Ramos (cell line): ENCODE data around the gene NCK2.

Experiments used
- in situ Hi-C: fragments of 300-500 bp; cut with MboI; formaldehyde crosslinking; loops from one replicate; pipeline ENCODE4 v1.14.3; 2022; ENCODE audit warnings: low sequenced_read_pairs; ENCODE audit not compliant: unreplicated experiment

Gene NCK2

GRCh38 chr2:105839793-105840192 lies 95.1 kb downstream of the NCK2 start:
- in situ Hi-C loops, result no loop called here

GRCh38 chr2:105840933-105841332 lies 96.2 kb downstream of the NCK2 start:
- in situ Hi-C loops, result no loop called here

GRCh38 chr2:105841551-105841950 lies 96.8 kb downstream of the NCK2 start:
- in situ Hi-C loops, result no loop called here

GRCh38 chr2:105842555-105842954 lies 97.8 kb downstream of the NCK2 start:
- in situ Hi-C loops, result no loop called here

GRCh38 chr2:105843476-105844374 lies 99.0 kb downstream of the NCK2 start:
- in situ Hi-C loops, result no loop called here

GRCh38 chr2:105845976-105846375 lies 101.3 kb downstream of the NCK2 start:
- in situ Hi-C loops, result no loop called here

- in situ Hi-C loops, result no loop called here
Measured at GRCh38 chr2:105847056-105847455, 102.3 kb downstream of the NCK2 start.

- in situ Hi-C loops, result no loop called here
Measured at GRCh38 chr2:105848367-105848766, 103.7 kb downstream of the NCK2 start.

GRCh38 chr2:105849431-105850179 lies 104.9 kb downstream of the NCK2 start:
- in situ Hi-C loops, result no loop called here

- in situ Hi-C loops, result no loop called here
Measured at GRCh38 chr2:105852066-105852465, 107.4 kb downstream of the NCK2 start.

- in situ Hi-C loops, result no loop called here
Measured at GRCh38 chr2:105853354-105854088, 108.8 kb downstream of the NCK2 start.

GRCh38 chr2:105854972-105855371 lies 110.3 kb downstream of the NCK2 start:
- in situ Hi-C loops, result no loop called here

- in situ Hi-C loops, result no loop called here
Measured at GRCh38 chr2:105856581-105856980, 111.9 kb downstream of the NCK2 start.

GRCh38 chr2:105857076-105857740 lies 112.5 kb downstream of the NCK2 start:
- in situ Hi-C loops, result no loop called here

GRCh38 chr2:105858868-105859693 lies 114.4 kb downstream of the NCK2 start:
- in situ Hi-C loops, result no loop called here

GRCh38 chr2:105859694-105859951 lies 114.9 kb downstream of the NCK2 start:
- in situ Hi-C loops, result no loop called here

GRCh38 chr2:105860567-105860966 lies 115.9 kb downstream of the NCK2 start:
- in situ Hi-C loops, result no loop called here

- in situ Hi-C loops, result no loop called here
Measured at GRCh38 chr2:105861200-105861599, 116.5 kb downstream of the NCK2 start.

- in situ Hi-C loops, result no loop called here
Measured at GRCh38 chr2:105862843-105863242, 118.1 kb downstream of the NCK2 start.

- in situ Hi-C loops, result no loop called here
Measured at GRCh38 chr2:105864262-105864661, 119.5 kb downstream of the NCK2 start.
